IPS-20b (cell line): ENCODE results near the gene SMARCD1.

ENCODE experiments used
- H3K27ac ChIP-seq: one replicate; pipeline ENCODE4 v1.5.1; 2013; ENCODE audit warnings: low read length
- H3K27me3 ChIP-seq: 2 replicates; pipeline ENCODE4 v1.6.1; 2013; ENCODE audit warnings: mild to moderate bottlenecking, low read length, inconsistent platforms; ENCODE audit not compliant: insufficient read depth
- H3K36me3 ChIP-seq: 2 replicates; pipeline ENCODE4 v1.6.1; 2013; ENCODE audit warnings: low read depth, mild to moderate bottlenecking, inconsistent platforms, low read length, moderate library complexity; ENCODE audit not compliant: insufficient read depth
- H3K4me1 ChIP-seq: 2 replicates; pipeline ENCODE4 v1.6.1; 2013; ENCODE audit warnings: mild to moderate bottlenecking, control low read depth, inconsistent platforms, low read length, moderate library complexity; ENCODE audit not compliant: insufficient read depth
- H3K4me3 ChIP-seq: 2 replicates; pipeline ENCODE4 v1.5.1; 2013; ENCODE audit warnings: mild to moderate bottlenecking, low read length, inconsistent platforms
- H3K9ac ChIP-seq: 2 replicates; pipeline ENCODE4 v1.6.1; 2013; ENCODE audit warnings: low read depth, mild to moderate bottlenecking, inconsistent platforms, low read length, moderate library complexity
- H3K9me3 ChIP-seq: 2 replicates; pipeline ENCODE4 v1.6.1; 2013; ENCODE audit warnings: mild to moderate bottlenecking, low read depth, low read length, inconsistent platforms; ENCODE audit not compliant: insufficient read depth

Gene SMARCD1

DNA sequence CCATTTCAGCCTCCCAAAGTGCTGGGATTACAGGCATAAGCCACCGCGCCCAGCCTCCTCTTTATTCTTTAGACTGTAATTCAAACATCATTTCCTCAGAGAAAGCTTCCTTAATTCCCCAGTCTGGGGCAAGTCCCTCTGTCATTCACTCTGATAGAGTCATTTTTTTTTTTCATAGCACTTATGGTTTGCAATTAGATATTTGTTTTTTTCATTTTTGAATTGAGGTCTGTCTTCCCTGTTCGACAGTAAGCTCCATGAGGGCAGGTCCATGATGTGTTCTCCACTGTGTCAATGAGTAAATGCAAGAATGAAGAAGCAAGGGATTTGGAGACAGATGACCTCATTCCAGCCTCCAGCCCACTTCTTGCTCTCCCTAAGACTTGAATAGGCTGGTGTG is 15.6 kb upstream of the SMARCD1 start:
- Histone ChIP-seq H3K9me3 (no peaks in the 10 kb centered on the region), H3K9ac (no peak overlapping the region), H3K27ac (no peak overlapping the region), H3K36me3 (no peaks in the 10 kb centered on the region), H3K4me3 (no peak overlapping the region), H3K27me3 (peaks cover 2% of the 10 kb centered on the region; the same call in 1 of the 2 replicates), H3K4me1 (no peaks in the 10 kb centered on the region)

DNA sequence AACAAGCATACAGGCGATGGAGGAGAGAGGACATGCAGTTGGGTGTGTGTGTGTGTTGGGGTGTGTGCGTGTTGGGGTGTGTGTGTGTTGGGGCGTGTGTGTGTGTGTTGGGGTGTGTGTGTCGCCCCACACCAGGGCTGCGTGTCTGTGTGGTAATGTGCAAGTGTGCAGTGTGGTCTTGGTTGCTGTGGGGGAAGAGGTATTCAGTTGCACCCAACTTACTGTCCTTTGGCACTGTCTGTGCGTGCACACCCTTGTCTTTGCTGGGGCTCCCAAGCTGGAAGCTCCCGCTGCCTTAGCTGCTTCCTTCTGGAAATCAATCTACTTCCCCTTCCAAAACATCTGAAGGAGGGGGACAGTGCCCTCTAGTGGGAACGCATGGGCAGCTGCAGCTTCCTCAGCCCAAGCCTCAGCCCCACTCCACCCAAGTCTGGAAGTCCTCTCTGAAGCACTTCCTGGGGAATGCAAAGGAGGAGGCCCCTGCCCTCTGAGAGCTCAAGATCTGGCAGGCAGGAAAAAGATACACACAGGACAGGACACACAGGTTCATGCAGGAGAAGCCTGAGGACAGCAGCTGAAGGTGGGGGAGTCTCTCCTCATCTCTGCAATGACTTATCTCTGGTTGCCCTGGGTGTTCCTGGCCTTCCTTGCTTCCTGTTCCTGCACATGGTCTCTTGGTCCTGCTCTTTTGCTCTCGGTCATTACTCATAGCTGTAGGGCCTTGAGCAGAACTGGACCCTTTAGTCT is 14.7 kb upstream of the SMARCD1 start:
- Histone ChIP-seq H3K4me3 (no peak overlapping the region), H3K27me3 (no peaks in the 10 kb centered on the region; the same call in 1 of the 2 replicates), H3K9ac (no peak overlapping the region), H3K9me3 (no peaks in the 10 kb centered on the region), H3K36me3 (no peaks in the 10 kb centered on the region), H3K4me1 (no peaks in the 10 kb centered on the region), H3K27ac (no peak overlapping the region)

DNA sequence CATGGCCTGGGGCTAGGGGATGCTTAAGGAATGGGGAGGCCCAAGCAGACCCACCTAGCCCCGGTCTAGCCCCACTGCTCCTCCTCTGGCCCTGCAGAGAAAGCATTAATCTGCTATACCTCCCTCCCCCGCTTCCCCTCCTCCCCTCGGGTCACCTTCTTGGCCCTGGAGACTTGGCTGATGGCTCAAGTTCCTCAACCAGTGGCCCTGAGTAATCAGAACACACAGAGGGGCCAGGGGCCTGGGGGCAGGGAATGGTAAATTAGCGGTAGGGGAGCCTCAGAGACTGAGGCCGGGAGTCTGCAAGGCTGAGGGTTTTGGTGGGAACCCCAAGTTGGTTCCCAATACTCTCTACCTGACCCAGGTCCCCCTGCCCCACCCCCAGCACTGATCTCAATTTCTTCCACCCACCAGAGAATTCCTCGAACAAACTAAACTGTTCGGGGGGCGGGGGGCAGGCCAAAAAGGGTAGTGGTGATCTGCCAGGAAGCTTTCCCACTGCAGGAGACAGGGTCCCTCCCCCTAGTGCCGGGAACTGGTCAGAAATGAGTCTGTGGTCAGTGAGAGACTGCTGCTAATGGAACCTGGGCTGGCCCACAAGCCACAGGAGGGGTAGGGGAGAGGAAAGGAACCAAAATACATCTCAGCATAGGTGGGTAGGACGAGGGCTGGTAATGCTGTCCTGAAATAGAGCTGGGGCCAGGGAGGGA is 12.8 kb upstream of the SMARCD1 start:
- Histone ChIP-seq H3K4me3 (no peak overlapping the region), H3K9me3 (no peaks in the 10 kb centered on the region), H3K27ac (no peak overlapping the region), H3K36me3 (no peaks in the 10 kb centered on the region), H3K27me3 (no peaks in the 10 kb centered on the region; the same call in 1 of the 2 replicates), H3K4me1 (no peaks in the 10 kb centered on the region), H3K9ac (no peak overlapping the region)

DNA sequence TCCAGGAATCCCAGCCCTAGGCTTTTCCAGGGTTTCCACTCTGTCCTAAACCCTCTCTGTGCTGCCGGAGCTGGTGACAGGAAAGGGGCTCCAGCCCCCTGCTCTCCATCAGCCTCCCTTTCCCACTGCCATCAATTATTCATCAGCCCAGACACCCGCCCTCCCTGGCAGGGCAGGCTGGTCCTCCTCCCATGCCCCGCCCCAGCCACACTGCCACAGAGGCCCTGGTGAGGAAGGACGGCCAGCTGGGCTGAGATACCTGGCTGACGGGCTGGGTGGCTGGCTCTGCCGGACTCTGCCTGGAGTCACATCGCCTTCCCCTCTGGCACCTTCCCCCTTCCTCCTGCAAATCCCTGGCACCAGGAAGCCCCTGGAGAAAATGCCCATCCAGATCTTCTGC is 11.9 kb upstream of the SMARCD1 start:
- Histone ChIP-seq H3K27me3 (no peaks in the 10 kb centered on the region; the same call in 1 of the 2 replicates), H3K4me1 (no peaks in the 10 kb centered on the region), H3K9ac (no peak overlapping the region), H3K4me3 (no peak overlapping the region), H3K36me3 (no peaks in the 10 kb centered on the region), H3K9me3 (no peaks in the 10 kb centered on the region), H3K27ac (no peak overlapping the region)

DNA sequence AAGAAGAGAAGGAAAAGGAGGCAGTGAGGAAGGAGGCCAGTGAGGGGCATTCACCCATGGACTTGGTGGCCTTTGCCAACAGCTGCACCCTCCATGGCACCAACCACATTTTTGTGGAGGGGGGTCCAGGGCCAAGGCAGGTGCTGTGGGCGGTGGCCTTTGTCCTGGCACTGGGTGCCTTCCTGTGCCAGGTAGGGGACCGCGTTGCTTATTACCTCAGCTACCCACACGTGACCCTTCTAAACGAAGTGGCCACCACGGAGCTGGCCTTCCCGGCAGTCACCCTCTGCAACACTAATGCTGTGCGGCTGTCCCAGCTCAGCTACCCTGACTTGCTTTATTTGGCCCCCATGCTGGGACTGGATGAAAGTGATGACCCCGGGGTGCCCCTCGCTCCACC is 11.4 kb upstream of the SMARCD1 start:
- Histone ChIP-seq H3K27me3 (no peaks in the 10 kb centered on the region; the same call in 1 of the 2 replicates), H3K4me3 (no peak overlapping the region), H3K9me3 (no peaks in the 10 kb centered on the region), H3K4me1 (no peaks in the 10 kb centered on the region), H3K9ac (no peak overlapping the region), H3K36me3 (no peaks in the 10 kb centered on the region), H3K27ac (no peak overlapping the region)

DNA sequence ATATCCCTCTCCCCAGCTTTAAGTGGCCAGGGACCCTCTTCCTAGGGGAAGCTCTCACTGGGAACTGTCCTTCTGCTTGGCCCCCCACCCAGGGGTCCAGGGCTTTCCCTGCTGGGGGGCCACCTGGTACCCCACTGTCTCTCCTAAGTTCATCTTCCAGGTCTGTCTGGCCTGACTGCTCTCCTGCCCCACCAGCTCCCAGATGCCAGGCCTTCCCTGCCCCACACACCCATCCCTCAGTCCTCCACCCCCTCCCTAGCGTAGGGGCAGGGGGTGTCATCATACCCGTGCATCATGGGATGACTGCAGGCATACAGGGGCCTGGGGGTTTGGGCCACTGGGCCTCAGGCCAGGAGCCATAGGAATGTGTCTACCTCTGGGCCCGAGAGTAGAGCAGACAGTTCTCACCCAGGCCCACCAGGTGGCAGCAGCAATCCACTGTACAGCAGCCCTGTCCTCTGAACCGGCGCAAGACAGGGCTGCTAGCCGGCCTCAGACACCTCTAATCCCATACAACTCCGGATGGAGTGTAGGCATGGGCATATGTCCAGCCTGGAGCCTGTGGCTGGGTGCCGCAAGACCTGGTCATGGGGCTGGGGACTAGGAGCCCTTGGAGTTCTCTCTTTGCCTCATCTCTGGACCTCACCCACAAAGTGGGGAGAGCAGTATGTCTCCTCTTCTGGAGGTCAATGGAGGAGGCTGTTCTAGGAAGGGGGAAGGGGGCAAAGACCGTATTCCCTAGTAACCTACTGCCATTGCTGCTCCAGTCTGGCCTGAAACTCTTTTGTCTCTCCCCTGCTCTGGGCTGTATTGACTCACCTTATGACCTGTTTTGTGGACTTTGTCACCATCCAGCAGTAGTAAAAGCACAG is 10.0 kb upstream of the SMARCD1 start:
- Histone ChIP-seq H3K4me3 (no peak overlapping the region), H3K9ac (no peak overlapping the region)

DNA sequence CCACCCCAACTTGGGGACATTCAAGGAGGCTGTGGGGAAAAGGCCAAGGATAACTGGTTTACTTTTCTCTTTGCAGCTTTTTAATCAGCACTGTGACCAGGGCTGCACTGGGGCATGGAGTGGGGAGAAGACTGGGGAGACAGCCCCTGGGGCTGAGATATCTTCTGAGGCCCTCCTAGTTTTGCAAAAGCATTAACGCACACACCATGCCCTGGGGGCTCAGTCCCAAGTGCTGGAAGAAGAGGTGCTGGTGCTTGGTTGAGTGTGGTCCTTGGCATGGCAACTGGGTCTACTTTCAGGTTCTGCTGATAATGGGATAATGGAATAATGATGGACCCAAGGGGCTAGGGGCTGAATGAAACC is 9.4 kb upstream of the SMARCD1 start:
- H3K27ac ChIP-seq = no peak overlapping the region
- H3K9me3 ChIP-seq = no peaks in the 10 kb centered on the region
- H3K9ac ChIP-seq = no peak overlapping the region
- no peaks in the 10 kb centered on the region for H3K36me3 ChIP-seq
- H3K4me1 ChIP-seq = no peaks in the 10 kb centered on the region
- H3K27me3 ChIP-seq = peaks cover 14% of the 10 kb centered on the region
- H3K4me3 ChIP-seq = no peak overlapping the region

More for the DNA sequence above, 10.0 kb upstream of the SMARCD1 start:
- Histone ChIP-seq H3K4me1 (no peaks in the 10 kb centered on the region), H3K27me3 (peaks cover 7% of the 10 kb centered on the region), H3K9me3 (no peaks in the 10 kb centered on the region), H3K27ac (no peak overlapping the region), H3K36me3 (no peaks in the 10 kb centered on the region)

DNA sequence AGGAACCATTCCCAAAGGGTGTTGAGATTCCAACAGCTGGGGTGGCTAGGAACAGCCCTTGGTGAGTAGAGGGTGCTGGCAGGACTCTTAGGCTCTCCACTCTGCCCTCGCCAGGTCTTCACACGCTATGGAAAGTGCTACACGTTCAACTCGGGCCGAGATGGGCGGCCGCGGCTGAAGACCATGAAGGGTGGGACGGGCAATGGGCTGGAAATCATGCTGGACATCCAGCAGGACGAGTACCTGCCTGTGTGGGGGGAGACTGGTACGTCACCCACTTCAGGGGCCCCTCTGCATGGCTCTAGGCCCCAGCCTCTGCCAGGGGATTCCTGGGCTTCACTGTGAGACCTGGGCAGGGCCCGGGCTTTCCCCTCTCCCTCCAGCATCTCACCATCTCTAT is 8.0 kb upstream of the SMARCD1 start:
- Histone ChIP-seq H3K9me3 (no peaks in the 10 kb centered on the region), H3K4me1 (no peaks in the 10 kb centered on the region), H3K27ac (no peak overlapping the region), H3K27me3 (peaks cover 26% of the 10 kb centered on the region), H3K36me3 (no peaks in the 10 kb centered on the region), H3K9ac (no peak overlapping the region), H3K4me3 (no peak overlapping the region)

DNA sequence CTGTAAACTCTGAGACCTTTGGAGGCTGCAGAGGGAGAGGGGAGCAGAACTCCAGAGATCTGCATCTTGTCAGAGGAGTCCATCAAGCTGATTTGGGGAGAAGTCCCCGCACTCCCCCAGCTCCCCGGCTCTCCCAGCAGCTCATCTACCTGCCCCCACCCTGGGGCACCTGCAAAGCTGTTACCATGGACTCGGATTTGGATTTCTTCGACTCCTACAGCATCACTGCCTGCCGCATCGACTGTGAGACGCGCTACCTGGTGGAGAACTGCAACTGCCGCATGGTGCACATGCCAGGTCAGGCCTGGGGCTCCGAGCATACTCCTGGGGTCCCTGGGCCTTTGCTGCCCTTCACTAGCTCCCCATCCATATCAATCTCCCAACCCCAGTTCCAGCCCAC is 6.9 kb upstream of the SMARCD1 start:
- Histone ChIP-seq H3K9me3 (no peaks in the 10 kb centered on the region), H3K27ac (no peak overlapping the region), H3K4me3 (no peak overlapping the region), H3K9ac (no peak overlapping the region), H3K4me1 (no peaks in the 10 kb centered on the region), H3K36me3 (no peaks in the 10 kb centered on the region), H3K27me3 (peaks cover 28% of the 10 kb centered on the region)

DNA sequence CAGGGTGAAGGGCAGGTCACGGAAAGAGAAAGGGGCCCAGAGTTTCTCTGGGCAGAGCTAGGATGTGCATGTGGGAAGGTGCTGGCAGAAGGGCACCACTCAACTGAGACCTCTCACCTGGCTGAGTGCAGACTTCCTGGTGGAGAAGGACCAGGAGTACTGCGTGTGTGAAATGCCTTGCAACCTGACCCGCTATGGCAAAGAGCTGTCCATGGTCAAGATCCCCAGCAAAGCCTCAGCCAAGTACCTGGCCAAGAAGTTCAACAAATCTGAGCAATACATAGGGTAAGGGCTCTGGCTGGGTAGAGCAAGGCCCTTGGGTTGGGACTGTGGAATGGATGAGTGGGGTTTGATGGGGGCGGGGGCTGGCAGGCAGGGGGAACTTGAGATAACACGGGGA is 5.4 kb upstream of the SMARCD1 start:
- Histone ChIP-seq H3K27ac (no peak overlapping the region), H3K9me3 (no peaks in the 10 kb centered on the region), H3K36me3 (no peaks in the 10 kb centered on the region), H3K4me1 (no peaks in the 10 kb centered on the region), H3K9ac (no peak overlapping the region), H3K27me3 (peaks cover 28% of the 10 kb centered on the region), H3K4me3 (no peak overlapping the region)

DNA sequence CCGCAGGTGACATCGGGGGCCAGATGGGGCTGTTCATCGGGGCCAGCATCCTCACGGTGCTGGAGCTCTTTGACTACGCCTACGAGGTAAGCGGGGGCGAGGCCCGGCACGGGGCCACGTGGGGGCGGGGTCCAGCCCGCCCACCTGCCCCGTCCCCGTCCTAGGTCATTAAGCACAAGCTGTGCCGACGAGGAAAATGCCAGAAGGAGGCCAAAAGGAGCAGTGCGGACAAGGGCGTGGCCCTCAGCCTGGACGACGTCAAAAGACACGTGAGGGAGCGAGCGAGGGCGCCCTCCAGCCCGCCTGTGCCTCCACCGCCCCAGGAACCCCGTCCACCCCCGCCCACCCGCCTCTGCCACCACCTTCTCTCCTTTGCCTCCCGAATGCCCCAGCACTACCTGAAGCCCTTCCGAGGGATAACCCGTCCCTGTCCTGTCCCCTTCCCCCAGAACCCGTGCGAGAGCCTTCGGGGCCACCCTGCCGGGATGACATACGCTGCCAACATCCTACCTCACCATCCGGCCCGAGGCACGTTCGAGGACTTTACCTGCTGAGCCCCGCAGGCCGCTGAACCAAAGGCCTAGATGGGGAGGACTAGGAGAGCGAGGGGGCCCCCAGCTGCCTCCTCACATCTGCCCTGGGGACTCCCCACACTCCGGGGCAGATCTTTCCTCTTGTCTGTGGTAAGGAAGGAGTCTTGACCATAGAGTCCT is 3.9 kb upstream of the SMARCD1 start:
- H3K9ac ChIP-seq = no peak overlapping the region
- no peak overlapping the region for H3K27ac ChIP-seq
- no peak overlapping the region for H3K4me3 ChIP-seq
- H3K27me3 ChIP-seq = peaks cover 28% of the 10 kb centered on the region
- H3K9me3 ChIP-seq = no peaks in the 10 kb centered on the region
- no peaks in the 10 kb centered on the region for H3K4me1 ChIP-seq
- no peaks in the 10 kb centered on the region for H3K36me3 ChIP-seq
